ENCODE measurements around the gene FAM156A. TPM values are rescaled to one million over a fixed set of nuclear protein-coding genes. Genes with fewer than 3 reads are reported as not detected.
A peak's percentile ranks its signal among the peaks of the same experiment; 100 is the strongest.
"Not testable (repeated sequence)": the region's sequence is repeated elsewhere in the genome, so short reads cannot be mapped to it uniquely, and the experiment has no call there.

FAM156A gene
- total and polyA plus RNA-seq, 8 donors, result 4.5 to 196 (median 19.3) TPM

- DNase-seq, result no peak
- intact Hi-C loops (cut with DNase I; ENCODE audit: low total_unique reads), result no loop called here
- TF ChIP-seq EP300 (IDR thresholded peaks at IDR 0.05), result no peak
- TF ChIP-seq POLR2AphosphoS5 (IDR thresholded peaks at IDR 0.05), result no peak
- TF ChIP-seq POLR2A (IDR thresholded peaks at IDR 0.05), result no peak
- no peak for TF ChIP-seq CTCF (IDR thresholded peaks at IDR 0.05)
- Histone ChIP-seq H3K9me3 (no peaks in the 10 kb centered on the region), H3K27ac (peak overlapping the region in 3 of 5 donors; percentile 0 to 41 (median 35)), H3K36me3 (no peaks in the 10 kb centered on the region), H3K27me3 (no peaks in the 10 kb centered on the region), H3K4me3 (no peak overlapping the region), H3K4me1 (peaks cover 0 to 13% (median 0%) of the 10 kb centered on the region in 4 donors)
- 21 to 56% (median 33%) methylated on average over 5 of the region's 5 CpGs for WGBS, 5 donors
Measured at GRCh38 chrX:52983321-52984000, 25.1 kb upstream of the FAM156A start.

- H3K9me3 ChIP-seq, result no peaks in the 10 kb centered on the region
- H3K4me1 ChIP-seq, result peaks cover 0 to 13% (median 0%) of the 10 kb centered on the region in 4 donors
- DNase-seq, result no peak
- no peak overlapping the region for H3K27ac ChIP-seq
- no peak overlapping the region for H3K4me3 ChIP-seq
- intact Hi-C loops (cut with DNase I; ENCODE audit: low total_unique reads), result no loop called here
- H3K27me3 ChIP-seq, result no peaks in the 10 kb centered on the region
- WGBS, 5 donors, result 77 to 100% (median 86%) methylated on average over 2 to 4 of the region's 4 CpGs
- no peaks in the 10 kb centered on the region for H3K36me3 ChIP-seq
- TF ChIP-seq EP300 (IDR thresholded peaks at IDR 0.05) (no peak), CTCF (IDR thresholded peaks at IDR 0.05) (no peak), POLR2AphosphoS5 (IDR thresholded peaks at IDR 0.05) (no peak), POLR2A (IDR thresholded peaks at IDR 0.05) (no peak)
Measured at GRCh38 chrX:52979993-52980392, 21.7 kb upstream of the FAM156A start.

GRCh38 chrX:52979568-52979967 is 21.2 kb upstream of the FAM156A start:
- TF ChIP-seq CTCF (IDR thresholded peaks at IDR 0.05), result no peak
- Histone ChIP-seq H3K4me1 (peaks cover 0 to 13% (median 0%) of the 10 kb centered on the region in 4 donors), H3K36me3 (no peaks in the 10 kb centered on the region), H3K27ac (no peak overlapping the region), H3K9me3 (no peaks in the 10 kb centered on the region), H3K4me3 (no peak overlapping the region), H3K27me3 (no peaks in the 10 kb centered on the region)
- no peak for DNase-seq
- 48 to 71% (median 56%) methylated on average over 4 of the region's 4 CpGs for WGBS, 5 donors
- intact Hi-C loops (cut with DNase I; ENCODE audit: low total_unique reads), result no loop called here

GRCh38 chrX:52977953-52978352 is 19.6 kb upstream of the FAM156A start:
- 64 to 82% (median 76%) methylated on average over 1 to 2 of the region's 2 CpGs for WGBS, 5 donors
- TF ChIP-seq POLR2A (IDR thresholded peaks at IDR 0.05) (no peak), POLR2AphosphoS5 (IDR thresholded peaks at IDR 0.05) (no peak), CTCF (IDR thresholded peaks at IDR 0.05) (no peak), EP300 (IDR thresholded peaks at IDR 0.05) (no peak)

GRCh38 chrX:52975576-52975975 is 17.3 kb upstream of the FAM156A start:
- H3K36me3 ChIP-seq; H3K9me3 ChIP-seq; H3K27ac ChIP-seq; intact Hi-C loops (cut with DNase I; ENCODE audit: low total_unique reads); H3K4me1 ChIP-seq; H3K4me3 ChIP-seq; H3K27me3 ChIP-seq; DNase-seq: not testable (repeated sequence)
- WGBS, 5 donors, result 87 to 98% (median 93%) methylated on average over 6 to 11 of the region's 11 CpGs

More at GRCh38 chrX:52977953-52978352, 19.6 kb upstream of the FAM156A start:
- intact Hi-C loops (cut with DNase I; ENCODE audit: low total_unique reads), result no loop called here
- Histone ChIP-seq H3K4me3 (no peak overlapping the region), H3K36me3 (no peaks in the 10 kb centered on the region), H3K27me3 (no peaks in the 10 kb centered on the region), H3K27ac (no peak overlapping the region), H3K4me1 (peaks cover 0 to under 1% (median 0%) of the 10 kb centered on the region in 4 donors), H3K9me3 (peaks cover 0 to 4% (median 0%) of the 10 kb centered on the region in 4 donors)
- DNase-seq, result no peak

GRCh38 chrX:52974336-52974992 is 16.1 kb upstream of the FAM156A start:
- H3K4me1 ChIP-seq; H3K27ac ChIP-seq; H3K36me3 ChIP-seq; DNase-seq; H3K9me3 ChIP-seq; H3K4me3 ChIP-seq; H3K27me3 ChIP-seq; intact Hi-C loops (cut with DNase I; ENCODE audit: low total_unique reads): not testable (repeated sequence)
- WGBS, 5 donors, result 73 to 84% (median 82%) methylated on average over 5 to 8 of the region's 8 CpGs

- H3K36me3 ChIP-seq; H3K27me3 ChIP-seq; H3K4me3 ChIP-seq; H3K27ac ChIP-seq; DNase-seq; H3K4me1 ChIP-seq; intact Hi-C loops (cut with DNase I; ENCODE audit: low total_unique reads); H3K9me3 ChIP-seq: not testable (repeated sequence)
- no CpG with 5 or more reads among the region's 10 CpGs for WGBS, 5 donors
Measured at GRCh38 chrX:52967922-52968321, 9.6 kb upstream of the FAM156A start.

Data from stomach (tissue), 9 donors.